GM19099 (cell line): Measurements from ENCODE around the gene CLPTM1L.

Experiments used
- POLR2A ChIP-seq: IDR thresholded peaks from 3 replicates; pipeline ENCODE4 v1.6.1; 2011; ENCODE audit warnings: low read depth; ENCODE audit not compliant: insufficient read length; ENCODE audit errors: extremely low read depth

Gene CLPTM1L

GRCh38 chr5:1352231-1353219 is 7.6 kb upstream of the CLPTM1L start:
- TF ChIP-seq POLR2A = no peak

GRCh38 chr5:1351156-1351555 is 6.3 kb upstream of the CLPTM1L start:
- TF ChIP-seq POLR2A = no peak

GRCh38 chr5:1349246-1349645 is 4.3 kb upstream of the CLPTM1L start:
- no peak for TF ChIP-seq POLR2A

DNA sequence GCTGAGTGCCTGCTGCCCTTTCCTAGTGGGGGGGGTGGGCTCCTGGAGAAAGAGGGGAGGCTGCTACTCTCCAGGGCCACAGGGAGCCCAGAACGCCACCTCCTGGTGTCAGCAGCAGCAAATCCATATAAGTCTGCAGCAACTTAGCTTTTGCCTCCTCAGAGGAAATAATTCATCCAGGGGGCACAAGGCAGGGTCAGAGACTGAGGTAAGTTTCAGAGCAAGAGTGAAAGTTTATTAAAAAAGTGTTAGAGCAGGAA is 4.0 kb upstream of the CLPTM1L start:
- TF ChIP-seq POLR2A = no peak

GRCh38 chr5:1347571-1347970 is 2.7 kb upstream of the CLPTM1L start:
- TF ChIP-seq POLR2A = no peak

DNA sequence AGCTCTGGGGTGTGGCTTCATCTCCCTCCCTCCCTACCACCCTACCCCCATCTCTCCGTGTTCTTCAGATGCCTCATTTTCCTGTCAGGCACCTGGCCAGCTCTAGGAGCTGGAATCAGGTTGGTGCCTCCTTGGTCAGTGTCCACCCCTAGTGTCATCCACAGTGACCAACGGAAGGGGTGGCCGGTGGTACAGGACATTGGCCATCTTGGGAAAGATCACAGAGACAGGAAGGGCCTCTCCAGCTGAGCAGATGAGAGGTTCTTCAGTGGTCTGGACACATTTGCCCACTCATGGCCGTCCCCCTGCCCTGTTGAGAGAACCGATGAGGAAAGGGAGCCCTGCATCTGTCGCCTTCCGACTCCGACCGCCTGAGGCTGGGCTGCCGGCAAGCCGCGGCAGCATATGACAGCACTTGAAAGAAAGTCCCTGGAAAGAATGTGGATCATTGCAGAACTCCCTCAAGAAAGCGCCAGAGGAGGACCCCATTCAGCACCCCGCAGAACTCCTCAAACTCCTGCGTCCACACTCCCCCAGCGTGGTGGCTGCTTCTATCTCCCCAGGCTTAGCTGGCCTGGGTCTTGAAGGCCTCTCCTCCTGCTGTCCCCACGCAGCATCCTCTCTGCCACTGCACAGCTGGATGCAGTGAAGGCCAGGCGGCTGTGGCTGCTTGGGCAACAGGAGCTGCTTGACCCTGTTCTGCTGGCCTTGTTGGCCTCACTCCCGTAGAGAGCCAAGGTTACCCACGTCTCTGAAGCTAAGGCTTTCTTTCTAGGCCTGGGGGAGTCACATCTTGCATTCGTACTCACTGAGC is 1.9 kb upstream of the CLPTM1L start:
- no peak for TF ChIP-seq POLR2A

GRCh38 chr5:1345876-1346626 is 1.2 kb upstream of the CLPTM1L start:
- TF ChIP-seq POLR2A = no peak

DNA sequence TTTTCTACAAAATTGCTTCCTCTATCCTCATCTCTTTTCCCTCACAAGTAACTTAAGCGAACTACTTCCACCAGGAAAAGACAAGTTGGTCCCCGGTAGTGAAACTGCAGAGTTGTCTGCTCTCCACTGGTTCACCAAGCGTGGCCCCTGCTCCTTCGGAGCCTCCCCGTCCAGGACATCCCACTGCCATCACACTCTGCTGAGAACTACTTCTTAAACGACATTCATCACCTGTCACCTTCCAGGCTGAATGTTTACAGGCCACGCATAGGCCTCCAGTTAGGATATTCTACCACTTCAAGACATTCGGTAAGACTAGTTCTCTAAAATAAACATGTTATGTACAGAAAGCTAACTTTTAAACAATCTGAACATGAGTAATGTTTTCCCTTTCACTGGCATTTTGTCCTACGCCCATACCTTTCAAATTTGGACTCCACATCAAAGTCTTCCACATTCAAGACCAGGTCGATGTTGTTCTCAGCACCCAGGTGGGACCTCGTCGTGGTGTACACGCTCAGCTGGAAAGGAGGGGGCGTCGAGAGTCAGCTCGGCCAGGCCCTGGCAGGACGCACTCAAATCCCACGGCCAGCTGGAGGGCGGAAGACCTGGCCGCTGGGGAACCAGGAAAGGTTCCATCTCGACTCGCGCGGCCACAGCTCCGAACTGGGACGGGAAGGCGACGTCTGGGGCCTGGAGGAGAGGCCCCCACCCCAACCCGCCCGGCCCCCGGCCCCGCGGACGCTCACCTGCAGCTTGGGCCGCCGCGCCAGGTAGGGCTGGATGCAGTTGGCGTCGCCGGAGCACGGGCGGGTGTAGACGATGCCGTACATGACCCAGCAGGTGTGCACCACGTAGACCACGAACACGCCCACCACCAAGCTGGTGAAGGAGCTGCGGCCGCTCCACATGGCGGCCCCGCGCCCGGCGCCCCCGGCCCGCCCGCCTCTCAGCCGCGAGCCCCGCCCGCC is 683 bp downstream of the CLPTM1L start:
- no peak for TF ChIP-seq POLR2A

DNA sequence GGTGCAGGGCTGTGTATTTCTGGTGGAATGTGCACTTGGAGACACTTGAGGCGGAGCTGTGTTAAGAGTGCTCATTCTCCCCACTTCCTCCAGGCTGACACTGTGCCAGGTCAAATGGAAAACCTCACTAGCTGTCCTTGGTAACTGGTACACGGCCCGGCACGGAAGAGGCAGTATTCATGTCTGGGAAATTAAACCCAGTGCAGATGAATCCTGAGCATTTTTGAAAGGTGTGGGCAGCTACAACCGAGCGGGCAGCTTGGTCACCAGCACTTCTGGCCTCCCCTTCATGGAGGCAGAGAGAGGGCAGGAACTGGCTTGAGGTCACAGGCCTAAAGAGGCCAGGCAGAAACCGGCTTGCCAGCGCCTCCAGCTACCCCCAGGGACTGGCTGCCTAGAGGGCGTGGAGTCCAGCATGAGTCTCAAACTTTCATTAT is 1.6 kb downstream of the CLPTM1L start:
- no peak for TF ChIP-seq POLR2A

GRCh38 chr5:1342268-1342667 is 2.6 kb downstream of the CLPTM1L start:
- no peak for TF ChIP-seq POLR2A

DNA sequence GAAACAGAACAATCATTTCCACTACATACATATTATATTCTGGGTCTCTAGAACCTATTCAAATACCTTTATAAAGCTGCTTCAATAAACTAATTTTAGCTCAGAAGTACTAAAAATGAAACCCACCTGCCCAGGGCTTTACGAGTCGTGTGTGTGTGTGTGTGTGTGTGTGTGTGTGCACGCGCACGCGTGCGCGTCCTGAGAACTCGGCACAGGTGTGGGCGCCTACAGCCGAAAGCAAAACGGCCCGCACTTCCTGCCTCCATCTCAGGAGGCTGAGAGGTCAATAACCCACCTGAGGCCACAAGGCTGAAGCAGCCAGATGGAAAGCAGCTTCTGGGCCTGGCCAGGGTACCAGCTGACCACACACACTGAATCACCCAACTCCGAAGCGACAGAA is 3.0 kb downstream of the CLPTM1L start:
- TF ChIP-seq POLR2A = no peak

- TF ChIP-seq POLR2A = no peak
These were observed 6.3 kb downstream of the CLPTM1L start for GRCh38 chr5:1338506-1339070.

- TF ChIP-seq POLR2A = no peak
These were observed 6.8 kb downstream of the CLPTM1L start for GRCh38 chr5:1338196-1338490.
